ENCODE results near the gene PRKG1. TPM values are rescaled to one million over a fixed set of nuclear protein-coding genes. Genes with fewer than 3 reads are reported as not detected.
A peak's percentile ranks its signal among the peaks of the same experiment; 100 is the strongest.

Gene PRKG1
- total and polyA plus RNA-seq, 2 experiments from 2014 or later = 18.2 to 21.1 TPM

GRCh38 chr10:51950371-51950995 is 876.2 kb downstream of the PRKG1 start:
- H3K27ac ChIP-seq (ENCODE audit: low read depth) = no peak overlapping the region
- H3K4me3 Mint-ChIP-seq = no peak overlapping the region
- no peak overlapping the region for H3K27ac Mint-ChIP-seq
- no peak overlapping the region for H2AFZ ChIP-seq
- no peak for DNase-seq (ENCODE audit: low spot score)
- no peak overlapping the region for H3K4me2 ChIP-seq
- H3K27me3 ChIP-seq (ENCODE audit: insufficient read depth) = no peaks in the 10 kb centered on the region
- no peaks in the 10 kb centered on the region for H3F3A ChIP-seq (replicated peaks; ENCODE audit: low read depth)
- no peaks in the 10 kb centered on the region for H3K9me2 ChIP-seq (ENCODE audit: insufficient read depth)
- ATAC-seq = peak; percentile 29; the same call in 2 of the 3 replicates
- H3K27me3 Mint-ChIP-seq (ENCODE audit: insufficient read depth, low read depth, poor library complexity) = peaks cover 3% of the 10 kb centered on the region
- H3K4me3 ChIP-seq = no peak overlapping the region
- H3K36me3 Mint-ChIP-seq (ENCODE audit: low read depth) = peaks cover 15% of the 10 kb centered on the region
- no peaks in the 10 kb centered on the region for H4K20me1 ChIP-seq (replicated peaks; ENCODE audit: insufficient read depth)
- peaks cover 7% of the 10 kb centered on the region; the same call in 1 of the 2 replicates for H3K4me1 ChIP-seq (ENCODE audit: insufficient read depth)
- TF ChIP-seq REST (IDR thresholded peaks at IDR 0.05; ENCODE audit: unreplicated experiment) (no peak), JUNB (IDR thresholded peaks at IDR 0.05; ENCODE audit: unreplicated experiment) (no peak), EZH2 (IDR thresholded peaks at IDR 0.05; ENCODE audit: low read depth, unreplicated experiment) (no peak), ZNF462 (CRISPR knock-in tag; IDR thresholded peaks at IDR 0.05) (no peak), CREB1 (CRISPR knock-in tag; IDR thresholded peaks at IDR 0.05; ENCODE audit: low read depth) (no peak), POLR2AphosphoS5 (IDR thresholded peaks at IDR 0.05; ENCODE audit: low read depth) (no peak), STAT1 (IDR thresholded peaks at IDR 0.05; ENCODE audit: unreplicated experiment) (no peak), ETS1 (IDR thresholded peaks at IDR 0.05) (no peak), ZNF114 (CRISPR knock-in tag; IDR thresholded peaks at IDR 0.05) (no peak), CTCF (conservative IDR thresholded peaks at IDR 0.05; ENCODE audit: low read depth in 2 of 2) (no peak), ZNF331 (CRISPR knock-in tag; IDR thresholded peaks at IDR 0.05; ENCODE audit: low read depth) (no peak), NANOG (IDR thresholded peaks at IDR 0.05; ENCODE audit: borderline replicate concordance) (no peak), EZH2phosphoT487 (IDR thresholded peaks at IDR 0.05; ENCODE audit: unreplicated experiment) (no peak)
- H3K36me3 ChIP-seq (ENCODE audit: insufficient read depth) = no peaks in the 10 kb centered on the region
- no peaks in the 10 kb centered on the region for H3K79me2 ChIP-seq (replicated peaks; ENCODE audit: insufficient read depth)
- H3K4me1 Mint-ChIP-seq = peaks cover 3% of the 10 kb centered on the region; the same call in 2 of the 3 replicates
- H3K9me3 Mint-ChIP-seq = peaks cover 17% of the 10 kb centered on the region

Data from GM23338 (cell line).